GM12892 (cell line): ENCODE data around the gene MMEL1.
"Not testable (repeated sequence)": the region's sequence is repeated elsewhere in the genome, so short reads cannot be mapped to it uniquely, and the experiment has no call there.

Source experiments
- POLR2A ChIP-seq: IDR thresholded peaks from 2 replicates; pipeline ENCODE4 v1.6.1; 2011; ENCODE audit warnings: low read depth, low read length, control low read depth
- POLR2AphosphoS5 ChIP-seq: IDR thresholded peaks from 2 replicates; pipeline ENCODE4 v1.6.1; 2011; ENCODE audit warnings: low read depth, low read length, control low read depth

DNA sequence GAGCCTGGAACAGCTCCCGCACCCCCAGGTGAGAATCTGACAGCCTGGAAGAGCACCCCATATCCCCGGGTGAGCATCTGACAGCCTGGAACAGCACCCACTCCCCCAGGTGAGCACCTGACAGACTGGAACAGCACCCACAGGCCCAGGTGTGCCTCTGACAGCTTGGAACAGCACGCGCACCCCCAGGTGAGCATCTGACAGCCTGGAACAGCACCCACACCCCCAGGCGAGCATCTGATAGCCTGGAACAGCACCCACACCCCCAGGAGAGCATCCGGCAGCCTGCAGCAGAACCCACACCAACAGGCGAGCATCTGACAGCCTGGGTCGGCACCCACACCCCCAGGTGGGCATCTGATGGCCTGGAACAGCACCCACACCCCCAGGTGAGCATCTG, 27.0 kb upstream of the MMEL1 start:
- not testable (repeated sequence) for TF ChIP-seq POLR2A, POLR2AphosphoS5
